HG02678 (cell line): ENCODE measurements around the gene NOTCH2.
"Not testable (repeated sequence)": the region's sequence is repeated elsewhere in the genome, so short reads cannot be mapped to it uniquely, and the experiment has no call there.

Experiments used
- ATAC-seq: cut with Tn5 transposase; IDR thresholded peaks from one replicate; pipeline ENCODE4 v1.9.1; 2021; ENCODE audit warnings: mild to moderate bottlenecking, moderate library complexity; ENCODE audit not compliant: unreplicated experiment

Gene NOTCH2

GRCh38 chr1:119975582-119976254 lies 93.7 kb downstream of the NOTCH2 start:
- not testable (repeated sequence) for ATAC-seq

DNA sequence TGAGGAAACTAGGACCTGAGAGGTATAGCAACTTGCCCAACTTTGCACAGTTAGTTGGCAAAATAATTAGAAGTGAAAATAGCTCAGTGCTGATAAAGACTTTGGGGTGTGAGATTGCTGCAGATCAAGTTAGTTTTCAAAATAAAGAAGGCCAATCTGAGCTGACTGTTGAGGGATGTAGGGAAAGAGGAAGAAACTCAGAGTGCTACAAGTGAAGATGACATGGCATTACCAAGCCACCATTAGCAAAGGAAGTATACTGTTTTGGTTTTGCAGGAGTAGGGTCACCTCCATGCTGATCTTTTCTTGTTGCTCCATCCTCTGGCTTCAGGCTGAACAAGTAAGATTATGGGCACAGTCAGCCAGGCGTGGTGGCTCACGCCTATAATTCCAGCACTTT lies 94.5 kb downstream of the NOTCH2 start:
- ATAC-seq, result no peak

GRCh38 chr1:119974013-119974412 lies 95.4 kb downstream of the NOTCH2 start:
- no peak for ATAC-seq

- ATAC-seq, result no peak
Measured at GRCh38 chr1:119971710-119972570, 97.5 kb downstream of the NOTCH2 start.

GRCh38 chr1:119968601-119969000 lies 100.9 kb downstream of the NOTCH2 start:
- no peak for ATAC-seq

- ATAC-seq, result peak; percentile 87
Measured at GRCh38 chr1:119968068-119968492, 101.4 kb downstream of the NOTCH2 start.

DNA sequence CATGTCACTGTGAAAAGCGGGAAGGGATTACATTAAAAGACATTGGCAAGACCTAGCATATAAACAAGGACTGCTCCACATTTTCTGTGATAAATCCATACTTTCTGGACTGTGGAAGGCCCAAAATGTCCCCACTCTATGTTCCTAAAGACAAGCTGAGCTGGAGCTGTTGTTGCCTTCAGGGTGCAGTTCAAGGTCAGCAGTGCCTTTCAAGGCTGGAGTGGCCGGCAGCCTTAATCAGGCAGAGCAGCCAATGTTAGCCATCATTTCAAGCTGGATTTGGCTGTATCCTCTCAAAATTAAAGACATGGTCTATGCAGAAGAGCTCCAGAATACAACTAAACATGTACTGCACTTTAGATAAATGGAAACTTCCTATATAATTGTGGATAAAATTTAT lies 102.8 kb downstream of the NOTCH2 start:
- no peak for ATAC-seq

GRCh38 chr1:119966020-119966419 lies 103.4 kb downstream of the NOTCH2 start:
- no peak for ATAC-seq

GRCh38 chr1:119964673-119965363 lies 104.6 kb downstream of the NOTCH2 start:
- ATAC-seq, result no peak

GRCh38 chr1:119962296-119962968 lies 107.0 kb downstream of the NOTCH2 start:
- ATAC-seq, result no peak

GRCh38 chr1:119960501-119960900 lies 109.0 kb downstream of the NOTCH2 start:
- ATAC-seq, result no peak

DNA sequence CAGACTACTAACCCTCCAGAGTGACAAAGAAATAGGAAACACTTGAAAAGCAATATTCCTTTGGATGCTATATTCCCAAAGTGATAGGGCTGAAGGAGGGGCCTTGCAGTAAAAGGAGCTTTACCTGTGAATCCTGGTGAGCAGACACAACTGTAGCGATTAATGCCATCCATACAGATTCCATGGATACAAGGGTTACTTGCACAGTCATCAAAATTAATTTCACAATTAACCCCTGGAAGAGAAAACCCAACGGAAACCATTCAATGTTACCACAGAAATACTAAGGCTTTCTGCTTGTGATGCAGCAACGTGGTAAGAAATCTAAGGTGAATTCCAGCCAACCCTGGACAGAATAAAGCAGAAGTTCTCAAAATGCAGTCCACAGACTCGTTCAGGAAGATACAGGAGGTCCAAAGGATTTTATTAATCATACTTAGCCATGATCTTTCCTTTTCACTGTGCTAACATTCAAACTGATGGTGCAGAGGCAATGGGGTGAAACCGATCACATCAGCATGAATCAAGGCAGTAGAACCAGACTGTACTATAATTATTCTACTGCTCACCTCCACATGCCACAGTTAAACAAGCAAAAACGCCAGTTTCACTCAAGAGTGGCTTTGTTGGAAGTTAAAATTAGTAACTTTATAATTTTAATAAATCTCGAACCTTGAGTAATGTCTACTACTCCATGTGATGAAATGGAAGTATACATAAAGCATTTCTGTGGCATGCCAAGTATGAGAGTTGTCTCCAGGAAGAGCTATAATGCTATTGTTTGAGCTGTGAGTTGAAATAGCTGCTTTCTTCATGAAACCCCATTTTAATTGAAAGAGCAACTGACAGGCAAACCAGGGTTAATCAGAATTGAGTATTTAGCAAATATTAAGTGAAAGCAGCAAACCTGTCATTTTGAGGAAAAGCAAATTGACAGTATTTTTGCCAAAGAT lies 109.9 kb downstream of the NOTCH2 start:
- ATAC-seq, result no peak

GRCh38 chr1:119958223-119958622 lies 111.2 kb downstream of the NOTCH2 start:
- no peak for ATAC-seq

DNA sequence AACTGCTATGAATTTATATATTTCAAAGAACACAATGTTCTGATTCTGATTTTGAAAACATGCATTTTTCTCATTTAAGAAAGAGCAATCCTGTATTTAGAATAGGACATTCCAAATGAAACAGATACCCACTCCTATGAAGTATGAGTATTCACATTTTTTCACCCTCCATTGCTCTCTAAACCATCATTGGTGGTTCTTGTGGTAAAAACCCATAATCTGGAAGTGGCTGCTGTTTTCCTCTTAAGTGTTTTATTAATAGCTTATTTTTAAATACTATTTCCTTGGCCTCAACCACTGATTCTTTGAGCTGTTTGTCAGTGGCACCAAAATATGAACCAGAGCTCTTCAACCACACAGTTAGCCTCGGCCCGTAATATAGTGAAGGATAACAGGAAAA lies 113.2 kb downstream of the NOTCH2 start:
- ATAC-seq, result no peak

GRCh38 chr1:119954476-119955422 lies 114.7 kb downstream of the NOTCH2 start:
- no peak for ATAC-seq

- ATAC-seq, result no peak
Measured at GRCh38 chr1:119953266-119953998, 116.0 kb downstream of the NOTCH2 start.

DNA sequence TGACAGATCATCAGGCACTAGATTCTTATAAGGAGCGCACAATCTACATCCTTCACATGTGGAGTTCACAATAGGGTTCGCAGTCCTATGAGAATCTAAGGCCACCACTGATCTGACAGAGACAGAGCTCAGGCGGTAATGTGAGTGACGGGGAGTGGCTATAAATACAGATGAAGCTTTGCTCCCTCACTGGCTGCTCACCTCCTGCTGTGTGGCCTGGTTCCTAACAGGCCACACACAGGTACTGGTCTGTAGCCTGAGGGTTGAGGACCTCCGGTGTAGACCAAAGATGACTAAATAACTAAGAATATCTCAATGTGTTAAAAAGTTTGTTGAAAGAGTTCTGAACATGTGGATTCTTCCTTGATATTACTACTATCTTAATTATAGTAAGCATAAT lies 117.0 kb downstream of the NOTCH2 start:
- no peak for ATAC-seq
